ENCODE data around the gene SH2D5.
A peak's percentile ranks its signal among the peaks of the same experiment; 100 is the strongest.

The SH2D5 gene
- 0.67 to 2.0 (median 1.3) reads per million in 9 experiments for total RNA-seq

- peaks cover 7 to 39% of the 10 kb centered on the region in 2 donors for H3K27me3 Mint-ChIP-seq
- H3K4me3 Mint-ChIP-seq = peak within 1 kb of the TSS; percentile 85 to 93
- H3K36me3 Mint-ChIP-seq (ENCODE audit: insufficient read depth) = peaks cover 4% of the 10 kb centered on the region
- H3K9me3 Mint-ChIP-seq = no peaks in the 10 kb centered on the region
- peak within 1 kb of the TSS; percentile 52 to 72 for H3K27ac Mint-ChIP-seq
- peaks cover 19 to 22% of the 10 kb centered on the region in 2 donors for H3K4me1 Mint-ChIP-seq (ENCODE audit: low read depth in 2 of 2)
- ATAC-seq (replicated peaks) = peak; percentile 80
- DNase-seq = peak; percentile 56 to 67 (median 64)
Measured at GRCh38 chr1:20732588-20733359, at the start of gene SH2D5. TSS of gene SH2D5 (minus strand) at chr1:20732703. CDS start at chr1:20728044, 4,659 bp downstream.

GRCh38 chr1:20775700-20776099 is 43.2 kb upstream of the SH2D5 start:
- peaks cover 88% of the 10 kb centered on the region for H3K36me3 Mint-ChIP-seq (ENCODE audit: insufficient read depth)
- DNase-seq = no peak
- H3K9me3 Mint-ChIP-seq = no peaks in the 10 kb centered on the region
- no peaks in the 10 kb centered on the region for H3K27me3 Mint-ChIP-seq
- H3K4me3 Mint-ChIP-seq = no peak overlapping the region
- peak overlapping the region in 1 of 2 donors; percentile 39 for H3K27ac Mint-ChIP-seq
- no peak for ATAC-seq (replicated peaks)
- peaks cover 8 to 33% of the 10 kb centered on the region in 2 donors for H3K4me1 Mint-ChIP-seq (ENCODE audit: low read depth in 2 of 2)

GRCh38 chr1:20771780-20772179 is 39.3 kb upstream of the SH2D5 start:
- Mint-ChIP-seq H3K9me3 (no peaks in the 10 kb centered on the region), H3K27me3 (no peaks in the 10 kb centered on the region), H3K27ac (peak overlapping the region; percentile 26 to 29), H3K4me1 (ENCODE audit: low read depth in 2 of 2) (peaks cover 3 to 11% of the 10 kb centered on the region in 2 donors), H3K4me3 (no peak overlapping the region), H3K36me3 (ENCODE audit: insufficient read depth) (peaks cover 94% of the 10 kb centered on the region)
- DNase-seq (no peak), ATAC-seq (replicated peaks) (no peak)

- DNase-seq (no peak), ATAC-seq (replicated peaks) (no peak)
- Mint-ChIP-seq H3K9me3 (no peaks in the 10 kb centered on the region), H3K4me1 (ENCODE audit: low read depth in 2 of 2) (peaks cover 0 to 4% of the 10 kb centered on the region in 2 donors), H3K4me3 (no peak overlapping the region), H3K36me3 (ENCODE audit: insufficient read depth) (peaks cover 94% of the 10 kb centered on the region), H3K27ac (peak overlapping the region in 1 of 2 donors; percentile 17), H3K27me3 (no peaks in the 10 kb centered on the region)
Measured at GRCh38 chr1:20770314-20771087, 38.0 kb upstream of the SH2D5 start.

GRCh38 chr1:20767271-20767670 is 34.8 kb upstream of the SH2D5 start:
- DNase-seq (no peak), ATAC-seq (replicated peaks) (no peak)
- H3K27me3 Mint-ChIP-seq = no peaks in the 10 kb centered on the region
- peaks cover 97% of the 10 kb centered on the region for H3K36me3 Mint-ChIP-seq (ENCODE audit: insufficient read depth)
- no peak overlapping the region for H3K4me3 Mint-ChIP-seq
- H3K27ac Mint-ChIP-seq = no peak overlapping the region
- no peaks in the 10 kb centered on the region for H3K4me1 Mint-ChIP-seq (ENCODE audit: low read depth in 2 of 2)
- no peaks in the 10 kb centered on the region for H3K9me3 Mint-ChIP-seq

GRCh38 chr1:20763417-20763816 is 30.9 kb upstream of the SH2D5 start:
- DNase-seq (no peak), ATAC-seq (replicated peaks) (no peak)
- Mint-ChIP-seq H3K4me3 (no peak overlapping the region), H3K4me1 (ENCODE audit: low read depth in 2 of 2) (peaks cover 0 to 3% of the 10 kb centered on the region in 2 donors), H3K9me3 (no peaks in the 10 kb centered on the region), H3K36me3 (ENCODE audit: insufficient read depth) (peaks cover 98% of the 10 kb centered on the region), H3K27me3 (no peaks in the 10 kb centered on the region), H3K27ac (no peak overlapping the region)

- DNase-seq = no peak
- peaks cover 96% of the 10 kb centered on the region for H3K36me3 Mint-ChIP-seq (ENCODE audit: insufficient read depth)
- H3K27me3 Mint-ChIP-seq = no peaks in the 10 kb centered on the region
- no peak for ATAC-seq (replicated peaks)
- H3K9me3 Mint-ChIP-seq = no peaks in the 10 kb centered on the region
- H3K4me3 Mint-ChIP-seq = no peak overlapping the region
- peaks cover 3% of the 10 kb centered on the region in 2 donors for H3K4me1 Mint-ChIP-seq (ENCODE audit: low read depth in 2 of 2)
- no peak overlapping the region for H3K27ac Mint-ChIP-seq
Measured at GRCh38 chr1:20760322-20760721, 27.8 kb upstream of the SH2D5 start.

- no peaks in the 10 kb centered on the region for H3K9me3 Mint-ChIP-seq
- H3K4me3 Mint-ChIP-seq = no peak overlapping the region
- DNase-seq (no peak), ATAC-seq (replicated peaks) (no peak)
- peaks cover 73% of the 10 kb centered on the region for H3K36me3 Mint-ChIP-seq (ENCODE audit: insufficient read depth)
- H3K27me3 Mint-ChIP-seq = no peaks in the 10 kb centered on the region
- H3K4me1 Mint-ChIP-seq (ENCODE audit: low read depth in 2 of 2) = peaks cover 3 to 7% of the 10 kb centered on the region in 2 donors
- H3K27ac Mint-ChIP-seq = peak overlapping the region in 1 of 2 donors; percentile 15
Measured at GRCh38 chr1:20753589-20753988, 21.1 kb upstream of the SH2D5 start.

GRCh38 chr1:20751462-20751990 is 19.0 kb upstream of the SH2D5 start:
- Mint-ChIP-seq H3K27ac (peak overlapping the region in 1 of 2 donors; percentile 35), H3K27me3 (no peaks in the 10 kb centered on the region), H3K4me3 (no peak overlapping the region), H3K4me1 (ENCODE audit: low read depth in 2 of 2) (peaks cover 3 to 7% of the 10 kb centered on the region in 2 donors), H3K36me3 (ENCODE audit: insufficient read depth) (peaks cover 72% of the 10 kb centered on the region), H3K9me3 (no peaks in the 10 kb centered on the region)
- DNase-seq (no peak), ATAC-seq (replicated peaks) (no peak)

- Mint-ChIP-seq H3K27me3 (no peaks in the 10 kb centered on the region), H3K27ac (no peak overlapping the region), H3K4me1 (ENCODE audit: low read depth in 2 of 2) (peaks cover 0 to 3% of the 10 kb centered on the region in 2 donors), H3K9me3 (no peaks in the 10 kb centered on the region), H3K36me3 (ENCODE audit: insufficient read depth) (peaks cover 61% of the 10 kb centered on the region), H3K4me3 (no peak overlapping the region)
- ATAC-seq (replicated peaks) (no peak), DNase-seq (no peak)
Measured at GRCh38 chr1:20742671-20743070, 10.2 kb upstream of the SH2D5 start.

- Mint-ChIP-seq H3K36me3 (ENCODE audit: insufficient read depth) (peaks cover 46% of the 10 kb centered on the region), H3K27me3 (no peaks in the 10 kb centered on the region), H3K4me1 (ENCODE audit: low read depth in 2 of 2) (peaks cover 0 to 3% of the 10 kb centered on the region in 2 donors), H3K4me3 (no peak overlapping the region), H3K9me3 (no peaks in the 10 kb centered on the region), H3K27ac (no peak overlapping the region)
- DNase-seq (no peak), ATAC-seq (replicated peaks) (no peak)
Measured at GRCh38 chr1:20740781-20741180, 8.3 kb upstream of the SH2D5 start.

GRCh38 chr1:20739225-20739624 is 6.7 kb upstream of the SH2D5 start:
- Mint-ChIP-seq H3K9me3 (no peaks in the 10 kb centered on the region), H3K27me3 (no peaks in the 10 kb centered on the region), H3K27ac (peak overlapping the region in 1 of 2 donors; percentile 24), H3K36me3 (ENCODE audit: insufficient read depth) (peaks cover 31% of the 10 kb centered on the region), H3K4me1 (ENCODE audit: low read depth in 2 of 2) (peaks cover 0 to 3% of the 10 kb centered on the region in 2 donors), H3K4me3 (no peak overlapping the region)
- no peak for DNase-seq
- no peak for ATAC-seq (replicated peaks)

GRCh38 chr1:20735581-20736111 is 3.1 kb upstream of the SH2D5 start:
- Mint-ChIP-seq H3K36me3 (ENCODE audit: insufficient read depth) (peaks cover 9% of the 10 kb centered on the region), H3K27ac (no peak overlapping the region), H3K4me1 (ENCODE audit: low read depth in 2 of 2) (peaks cover 11 to 17% of the 10 kb centered on the region in 2 donors), H3K27me3 (peaks cover 0 to 11% of the 10 kb centered on the region in 2 donors), H3K9me3 (no peaks in the 10 kb centered on the region), H3K4me3 (no peak overlapping the region)
- ATAC-seq (replicated peaks) = no peak
- DNase-seq = no peak
